H1 (cell line): ENCODE results near the gene NFKBIZ. TPM values are rescaled to one million over a fixed set of nuclear protein-coding genes. Genes with fewer than 3 reads are reported as not detected.

Source experiments
- CTCF ChIA-PET: fragments of 300-600 bp; sonication (Branson Sonifier 250); formaldehyde crosslinking; loops from one replicate; lab custom pipeline; 2021; ENCODE audit not compliant: partially characterized antibody; lab: Charles Lee
- POLR2A ChIA-PET: fragments of 300-600 bp; sonication (Branson Sonifier 250); formaldehyde crosslinking; loops from one replicate; lab custom pipeline; 2021; ENCODE audit warnings: inconsistent platforms; ENCODE audit not compliant: partially characterized antibody; lab: Charles Lee
- DNase-seq, 2 experiments: peaks; one replicate each; pipeline versions ENCODE4 v3.0.0 to v3.0.0-alpha.2; 2010 to 2022; ENCODE audit warnings: low spot score in 2 of 2, low read depth in 1 of 2, mixed read lengths in 1 of 2
- FAIRE-seq: peaks from 2 replicates; lab custom pipeline; 2011; peaks lifted over from hg19 to GRCh38; lab: Jason Lieb, UNC
- H2AFZ ChIP-seq: 2 replicates; pipeline ENCODE4 v1.8.1; 2012; ENCODE audit warnings: low read length, inconsistent platforms
- H2AK5ac ChIP-seq: 2 replicates; pipeline ENCODE4 v1.6.1; 2013; ENCODE audit warnings: low read depth, low read length
- H2BK120ac ChIP-seq: replicated peaks from 2 replicates; pipeline ENCODE3; 2013; ENCODE audit warnings: low read depth, low read length, inconsistent platforms
- H2BK12ac ChIP-seq: 2 replicates; pipeline ENCODE4 v1.6.1; 2013; ENCODE audit warnings: low read depth, low read length
- H2BK15ac ChIP-seq: 2 replicates; pipeline ENCODE4 v1.6.1; 2013; ENCODE audit warnings: low read length
- H2BK20ac ChIP-seq: 2 replicates; pipeline ENCODE4 v1.6.1; 2013; ENCODE audit warnings: low read length
- H2BK5ac ChIP-seq: 2 replicates; pipeline ENCODE4 v1.6.1; 2013; ENCODE audit warnings: low read depth, low read length
- H3K14ac ChIP-seq: 2 replicates; pipeline ENCODE4 v1.6.1; 2013; ENCODE audit warnings: inconsistent platforms; ENCODE audit not compliant: insufficient read length
- H3K18ac ChIP-seq: 2 replicates; pipeline ENCODE4 v1.6.1; 2013; ENCODE audit warnings: low read length; ENCODE audit errors: extremely low read depth
- H3K23ac ChIP-seq: 2 replicates; pipeline ENCODE4 v1.6.1; 2013; ENCODE audit warnings: inconsistent platforms; ENCODE audit not compliant: insufficient read length
- H3K23me2 ChIP-seq: 2 replicates; pipeline ENCODE4 v1.6.1; 2013; ENCODE audit warnings: low read depth, low read length
- H3K27ac ChIP-seq: 2 replicates; pipeline ENCODE4 v1.6.1; 2011; ENCODE audit warnings: low read depth, low read length, inconsistent platforms
- H3K27me3 ChIP-seq, 4 experiments: replicated peaks in 1 of 4; 1 replicate in 1 of 4; 2 replicates in 3 of 4; pipeline versions ENCODE4 v1.6.1 to v1.8.1; 2011 to 2013; ENCODE audit warnings: low read length in 3 of 4, mild to moderate bottlenecking in 3 of 4, inconsistent platforms in 2 of 4, mixed read lengths in 2 of 4, moderate library complexity in 1 of 4; ENCODE audit not compliant: control insufficient read depth in 3 of 4, insufficient read depth in 3 of 4; ENCODE audit errors: extremely low read depth in 1 of 4
- H3K36me3 ChIP-seq, 4 experiments: 2 replicates each; pipeline versions ENCODE4 v1.6.1 to v1.8.1; 2011 to 2013; ENCODE audit warnings: mild to moderate bottlenecking in 4 of 4, low read length in 3 of 4, moderate library complexity in 2 of 4, control low read depth in 1 of 4, inconsistent platforms in 1 of 4; ENCODE audit not compliant: insufficient read depth in 4 of 4, control insufficient read depth in 2 of 4
- H3K4ac ChIP-seq: replicated peaks from 2 replicates; pipeline ENCODE3; 2013; ENCODE audit warnings: low read length, low read depth, mixed read lengths, inconsistent platforms; ENCODE audit not compliant: insufficient read length
- H3K4me1 ChIP-seq, 4 experiments: replicated peaks in 1 of 4; 1 replicate in 1 of 4; 2 replicates in 3 of 4; pipeline versions ENCODE4 v1.6.1 to v1.8.1; 2011 to 2013; ENCODE audit warnings: low read length in 3 of 4, inconsistent platforms in 2 of 4, mixed read lengths in 1 of 4; ENCODE audit not compliant: insufficient read depth in 4 of 4, control insufficient read depth in 3 of 4
- H3K4me2 ChIP-seq, 2 experiments: 2 replicates each; pipeline versions ENCODE4 v1.6.1 to v1.8.1; 2011 to 2013; ENCODE audit warnings: low read depth in 2 of 2, low read length in 2 of 2, control low read depth in 1 of 2, inconsistent platforms in 1 of 2, mild to moderate bottlenecking in 1 of 2; ENCODE audit not compliant: insufficient read depth in 1 of 2
- H3K4me3 ChIP-seq, 4 experiments: fragments of 200-600, 300-600 bp in 1 of 4; sonication (generic), shearing (Covaris generic), sonication (Bioruptor Twin) in 1 of 4; 2 replicates each; pipeline versions ENCODE4 v1.5.1 to v1.8.1; 2011 to 2016; ENCODE audit warnings: low read length in 4 of 4, low read depth in 3 of 4, control low read depth in 2 of 4, inconsistent platforms in 2 of 4, mild to moderate bottlenecking in 2 of 4, mixed read lengths in 1 of 4, moderate library complexity in 1 of 4; ENCODE audit not compliant: insufficient read depth in 2 of 4; ENCODE audit errors: extremely low read depth in 1 of 4
- H3K56ac ChIP-seq: replicated peaks from 2 replicates; pipeline ENCODE3; 2013; ENCODE audit warnings: low read depth, mild to moderate bottlenecking, mixed read lengths, low read length, inconsistent platforms; ENCODE audit not compliant: insufficient read length
- H3K79me1 ChIP-seq: 2 replicates; pipeline ENCODE4 v1.6.1; 2013; ENCODE audit warnings: low read depth, low read length, control low read depth
- H3K79me2 ChIP-seq, 2 experiments: 2 replicates each; pipeline versions ENCODE4 v1.6.1 to v1.8.1; 2012 to 2013; ENCODE audit warnings: low read length in 2 of 2, mild to moderate bottlenecking in 2 of 2, inconsistent platforms in 1 of 2; ENCODE audit not compliant: insufficient read depth in 2 of 2, control insufficient read depth in 1 of 2
- H3K9ac ChIP-seq, 4 experiments: replicated peaks in 1 of 4; 1 replicate in 1 of 4; 2 replicates in 3 of 4; pipeline versions ENCODE4 v1.6.1 to v1.8.1; 2011 to 2013; ENCODE audit warnings: low read depth in 3 of 4, low read length in 3 of 4, control low read depth in 2 of 4, mild to moderate bottlenecking in 2 of 4, moderate library complexity in 2 of 4, inconsistent platforms in 1 of 4; ENCODE audit errors: extremely low read depth in 1 of 4
- H3K9me3 ChIP-seq, 2 experiments: 2 replicates each; pipeline versions ENCODE4 v1.6.1 to v1.8.1; 2012 to 2013; ENCODE audit warnings: mild to moderate bottlenecking in 2 of 2, moderate library complexity in 2 of 2, control low read depth in 1 of 2, inconsistent platforms in 1 of 2, low read depth in 1 of 2, low read length in 1 of 2, mixed read lengths in 1 of 2; ENCODE audit not compliant: insufficient read depth in 2 of 2
- H4K20me1 ChIP-seq, 2 experiments: replicated peaks in 1 of 2; 2 replicates each; pipeline versions ENCODE3 to v1.8.1; 2011 to 2013; ENCODE audit warnings: inconsistent platforms in 2 of 2, low read length in 2 of 2, mild to moderate bottlenecking in 1 of 2; ENCODE audit not compliant: insufficient read depth in 2 of 2, control insufficient read depth in 1 of 2
- H4K5ac ChIP-seq: 2 replicates; pipeline ENCODE4 v1.6.1; 2013; ENCODE audit warnings: low read length, low read depth, mixed read lengths, inconsistent platforms; ENCODE audit not compliant: insufficient read length
- H4K8ac ChIP-seq: 2 replicates; pipeline ENCODE4 v1.8.0; 2013; ENCODE audit warnings: mild to moderate bottlenecking, moderate library complexity, low read length, inconsistent platforms; ENCODE audit not compliant: insufficient read depth; ENCODE audit errors: extremely low read depth
- H4K91ac ChIP-seq: replicated peaks from 2 replicates; pipeline ENCODE3; 2013; ENCODE audit warnings: low read length, mixed read lengths, inconsistent platforms; ENCODE audit not compliant: insufficient read length
- CBX5 ChIP-seq: fragments of 300-800, 300-1000 bp; sonication (generic); IDR thresholded peaks from 2 replicates; pipeline ENCODE4 v1.7.1; 2016; ENCODE audit warnings: antibody characterized with exemption, low read length, low read depth
- CHD2 ChIP-seq: IDR thresholded peaks from 2 replicates; pipeline ENCODE4 v1.6.1; 2012; ENCODE audit warnings: low read length, improper control_type of control experiment
- EZH2 ChIP-seq: fragments of 200-600 bp; sonication (generic); IDR thresholded peaks from 2 replicates; pipeline ENCODE4 v1.7.1; 2012; ENCODE audit warnings: low read depth, mild to moderate bottlenecking, moderate library complexity, low read length, inconsistent platforms; ENCODE audit not compliant: severe bottlenecking
- FOSL1 ChIP-seq: IDR thresholded peaks from 2 replicates; pipeline ENCODE4 v1.6.1; 2011; ENCODE audit warnings: mild to moderate bottlenecking, low read depth, low read length, moderate library complexity; ENCODE audit not compliant: insufficient read depth
- NANOG ChIP-seq: IDR thresholded peaks from 2 replicates; pipeline ENCODE4 v1.6.1; 2011; ENCODE audit warnings: low read length, low read depth, mild to moderate bottlenecking, inconsistent platforms; ENCODE audit not compliant: insufficient read depth, poor library complexity, severe bottlenecking
- RNF2 ChIP-seq: fragments of 200-900, 300-1000 bp; sonication (generic); IDR thresholded peaks from 2 replicates; pipeline ENCODE4 v1.7.1; 2016; ENCODE audit warnings: borderline replicate concordance, low read depth, mild to moderate bottlenecking, antibody characterized with exemption, low read length; ENCODE audit not compliant: poor library complexity, severe bottlenecking; ENCODE audit errors: missing control alignments
- SIRT6 ChIP-seq: IDR thresholded peaks from one replicate; pipeline ENCODE4 v1.7.1; 2012; ENCODE audit warnings: low read length, inconsistent platforms
- SP1 ChIP-seq: IDR thresholded peaks from 2 replicates; pipeline ENCODE4 v1.6.1; 2011; ENCODE audit warnings: low read depth, low read length
- WGBS, 2 experiments: shearing (Covaris generic) in 1 of 2; methylation state at CpG; one replicate each; pipeline versions ENCODE4 v1.1.6 to v1.1.7; 2013 to 2015; ENCODE audit warnings: low lambda C conversion rate in 2 of 2, mixed read lengths in 2 of 2, inconsistent platforms in 1 of 2, low coverage in 1 of 2, missing lambda C conversion rate in 1 of 2; ENCODE audit not compliant: insufficient replicate concordance in 2 of 2, insufficient coverage in 1 of 2, insufficient read length in 1 of 2; ENCODE audit errors: extremely low coverage in 1 of 2, missing lambda C conversion rate in 1 of 2; 5-methylcytosine and 5-hydroxymethylcytosine counted together
- polyA plus RNA-seq, 7 experiments: library from polyadenylated mRNA; depleted of rRNA in 3 of 7; stranded (reverse) in 5 of 7; unstranded in 2 of 7; fragments of >200 nt in 5 of 7; fragments of 200-250 nt in 2 of 7; gene quantifications; 1 replicate in 5 of 7; 2 replicates in 1 of 7; 4 replicates in 1 of 7; pipeline versions ENCODE4 v1.2.1 to v1.2.3, GENCODE V29; 2011 to 2013; ENCODE audit warnings: missing spikeins in 2 of 7, mixed read lengths in 2 of 7
- total RNA-seq: library from RNA; stranded (reverse); fragmentation: NEBNext Ultra II Directional; extraction: Animal tissue kit (Norgen Biotek cat#: 25700); gene quantifications from 2 replicates; pipeline ENCODE4 v1.2.1, GENCODE V29; 2021
- TF ChIP-seq, protein P1 (sequence below): IDR thresholded peaks from 2 replicates; pipeline ENCODE4 v1.6.1; 2012; ENCODE audit warnings: inconsistent platforms

NFKBIZ gene
- total and polyA plus RNA-seq, 2 of the 8 experiments (the other 6 are each of a cell fraction or from before 2014, with no cell fraction given) = 7.2 to 24.5 TPM

DNA sequence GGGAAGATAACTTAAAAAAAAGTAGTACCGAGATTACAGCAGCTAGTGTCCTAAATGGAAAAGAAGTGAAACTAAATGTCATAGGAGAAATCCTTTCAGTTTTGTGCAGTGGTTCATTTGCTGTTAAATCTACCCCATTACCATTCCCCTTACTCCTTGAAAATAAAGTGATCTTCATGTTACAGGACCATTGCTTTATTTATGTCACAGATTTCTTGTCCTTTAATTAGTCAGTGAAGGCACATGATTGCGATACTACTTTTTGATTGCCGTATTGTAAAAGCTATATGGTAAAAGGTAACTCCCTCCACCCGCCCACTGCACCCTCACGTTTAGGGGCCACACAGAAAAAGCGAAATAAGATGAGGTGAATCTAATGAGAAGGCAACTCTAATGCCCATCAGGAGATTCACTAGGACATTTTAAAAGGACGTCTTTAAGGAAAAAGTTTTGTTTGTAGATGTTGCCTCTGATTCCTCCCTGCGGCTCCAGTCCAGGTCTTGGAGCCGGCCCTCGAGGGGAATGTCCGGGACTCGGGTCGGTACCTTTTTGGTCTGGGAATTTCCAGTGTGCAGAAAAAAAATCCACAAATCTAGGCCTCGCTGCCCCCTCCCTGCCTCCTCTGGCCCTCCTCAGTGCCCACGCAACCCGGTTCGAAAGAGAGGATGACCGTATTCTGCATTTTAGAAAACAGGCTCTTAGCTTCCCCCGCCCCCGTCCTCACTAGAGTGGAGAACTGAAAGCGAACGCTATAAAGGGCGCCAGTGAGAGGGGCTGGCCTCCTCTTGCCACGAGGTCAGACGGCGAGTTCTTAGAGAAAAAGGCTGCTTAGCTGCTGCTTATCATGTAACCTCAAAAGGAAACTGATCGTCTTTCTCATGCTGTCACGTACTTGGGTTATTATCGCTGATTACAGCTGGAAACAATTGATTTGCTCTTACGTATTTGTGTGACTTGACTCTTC is 21.8 kb upstream of the NFKBIZ start:
- no peak overlapping the region for H3K4ac ChIP-seq
- no peak overlapping the region for H2AK5ac ChIP-seq
- peak in 1 of 2 experiments; percentile 76 for DNase-seq
- POLR2A ChIA-PET = interaction anchor here (0.6 to 3.2 kb wide), 18 partner anchors 8 to 150 kb away, joined by 3 to 23 read pairs (median 4); partner anchors contain the start of genes NFKBIZ and RPL24
- H3K79me2 ChIP-seq = no peaks in the 10 kb centered on the region
- H3K4me1 ChIP-seq = peaks cover 0 to 8% (median 4%) of the 10 kb centered on the region in 4 experiments; a peak in 5 of 7 replicates
- H4K8ac ChIP-seq = peak overlapping the region; percentile 84; the same call in 1 of the 2 replicates
- H3K14ac ChIP-seq = no peak overlapping the region
- H2AFZ ChIP-seq = peak overlapping the region; percentile 43
- WGBS, 2 experiments = 14% methylated on average over 30 of the region's 30 CpGs; no CpG with 5 or more reads in 1 of the 2 experiments
- CTCF ChIA-PET = interaction anchor here (0.5 to 2.0 kb wide), 7 partner anchors 14 to 409 kb away, joined by 3 to 6 read pairs (median 3); no protein-coding TSS in a partner anchor
- H3K18ac ChIP-seq = peak overlapping the region; percentile 73; the same call in 1 of the 2 replicates
- H2BK15ac ChIP-seq = no peak overlapping the region
- H3K36me3 ChIP-seq = no peaks in the 10 kb centered on the region
- H2BK12ac ChIP-seq = no peak overlapping the region; the same call in 1 of the 2 replicates
- peak overlapping the region; percentile 56 for H4K91ac ChIP-seq
- H4K20me1 ChIP-seq = no peaks in the 10 kb centered on the region
- H3K23ac ChIP-seq = no peak overlapping the region
- H2BK5ac ChIP-seq = peak overlapping the region; percentile 46; the same call in 1 of the 2 replicates
- peak overlapping the region; percentile 64; the same call in 1 of the 2 replicates for H3K27ac ChIP-seq
- H3K4me3 ChIP-seq = peak overlapping the region; percentile 52 to 70 (median 64)
- no peak overlapping the region for H3K56ac ChIP-seq
- no peaks in the 10 kb centered on the region; the same call in 1 of the 2 replicates for H3K79me1 ChIP-seq
- no peak overlapping the region for H2BK20ac ChIP-seq
- peak overlapping the region; percentile 72 to 89 for H3K4me2 ChIP-seq
- peak overlapping the region in 3 of 4 experiments; percentile 79 to 91 (median 85); a peak in 6 of 7 replicates for H3K9ac ChIP-seq
- H3K9me3 ChIP-seq = no peaks in the 10 kb centered on the region
- no peaks in the 10 kb centered on the region for H3K27me3 ChIP-seq
- H4K5ac ChIP-seq = peak overlapping the region; percentile 85
- no peak overlapping the region for H2BK120ac ChIP-seq
- H3K23me2 ChIP-seq = no peaks in the 10 kb centered on the region
- FAIRE-seq = no peak
- TF ChIP-seq SIRT6 = no peak
- no peak for TF ChIP-seq NANOG
- no peak for TF ChIP-seq CHD2
- TF ChIP-seq RNF2 = no peak
- TF ChIP-seq, protein P1, sequence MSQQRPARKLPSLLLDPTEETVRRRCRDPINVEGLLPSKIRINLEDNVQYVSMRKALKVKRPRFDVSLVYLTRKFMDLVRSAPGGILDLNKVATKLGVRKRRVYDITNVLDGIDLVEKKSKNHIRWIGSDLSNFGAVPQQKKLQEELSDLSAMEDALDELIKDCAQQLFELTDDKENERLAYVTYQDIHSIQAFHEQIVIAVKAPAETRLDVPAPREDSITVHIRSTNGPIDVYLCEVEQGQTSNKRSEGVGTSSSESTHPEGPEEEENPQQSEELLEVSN = peak; percentile 79
- TF ChIP-seq CBX5 = no peak
- peak; percentile 68; the same call in 1 of the 2 replicates for TF ChIP-seq SP1
- no peak for TF ChIP-seq EZH2
- TF ChIP-seq FOSL1 = no peak
